HepG2 (cell line): Measurements from ENCODE around the gene LTA4H. TPM values are rescaled to one million over a fixed set of nuclear protein-coding genes. Genes with fewer than 3 reads are reported as not detected.

ENCODE experiments used
- AHDC1 ChIP-seq: sonication (generic); formaldehyde crosslinking; IDR thresholded peaks from 2 replicates; pipeline ENCODE4 v1.5.1; 2020; ENCODE audit warnings: mild to moderate bottlenecking, missing genetic modification reagents, borderline replicate concordance
- BCL3 ChIP-seq: sonication (generic); formaldehyde crosslinking; IDR thresholded peaks from 2 replicates; pipeline ENCODE4 v1.5.1; 2020; ENCODE audit warnings: mild to moderate bottlenecking, missing genetic modification reagents, moderate library complexity
- DBP ChIP-seq: sonication (generic); formaldehyde crosslinking; IDR thresholded peaks from 2 replicates; pipeline ENCODE4 v1.4.0; 2020; ENCODE audit warnings: missing genetic modification reagents; ENCODE audit errors: not compliant biosample characterization
- FOXA3 ChIP-seq: IDR thresholded peaks from 2 replicates; pipeline ENCODE4 v1.6.1; 2016; ENCODE audit warnings: missing genetic modification reagents, missing compliant biosample characterization
- HCFC1 ChIP-seq: fragments of 150-350 bp; IDR thresholded peaks from 2 replicates; pipeline ENCODE4 v1.6.1; 2014; ENCODE audit warnings: low read depth, low read length
- HDAC6 ChIP-seq: fragments of 200-600 bp; sonication (generic); IDR thresholded peaks from 2 replicates; pipeline ENCODE4 v1.7.0; 2017; ENCODE audit warnings: mild to moderate bottlenecking, antibody characterized with exemption, low read length, low read depth
- HMGXB3 ChIP-seq: sonication (generic); formaldehyde crosslinking; IDR thresholded peaks from 2 replicates; pipeline ENCODE4 v1.4.0; 2020; ENCODE audit warnings: missing genetic modification reagents, borderline replicate concordance
- KLF9 ChIP-seq: IDR thresholded peaks from 2 replicates; pipeline ENCODE4 v1.6.1; 2016; ENCODE audit warnings: low read depth
- NFIB ChIP-seq: sonication (generic); formaldehyde crosslinking; IDR thresholded peaks from 2 replicates; pipeline ENCODE4 v1.9.0; 2021; ENCODE audit warnings: missing genetic modification reagents, mild to moderate bottlenecking, borderline replicate concordance
- SAP130 ChIP-seq: IDR thresholded peaks from 2 replicates; pipeline ENCODE4 v1.6.1; 2016; ENCODE audit warnings: low read depth
- ZFX ChIP-seq: sonication (generic); formaldehyde crosslinking; IDR thresholded peaks from 2 replicates; pipeline ENCODE4 v1.4.0; 2020; ENCODE audit warnings: mild to moderate bottlenecking, low read depth, missing genetic modification reagents, moderate library complexity
- ZNF30 ChIP-seq: sonication (generic); formaldehyde crosslinking; IDR thresholded peaks from 2 replicates; pipeline ENCODE4 v1.5.0; 2020; ENCODE audit warnings: mild to moderate bottlenecking, missing genetic modification reagents
- ZNF431 ChIP-seq: sonication (generic); formaldehyde crosslinking; IDR thresholded peaks from 2 replicates; pipeline ENCODE4 v1.9.0; 2022; ENCODE audit warnings: missing genetic modification reagents, low read depth, mild to moderate bottlenecking, borderline replicate concordance
- ZNF451 ChIP-seq: sonication (generic); formaldehyde crosslinking; IDR thresholded peaks from 2 replicates; pipeline ENCODE4 v1.5.0; 2020; ENCODE audit warnings: mild to moderate bottlenecking, missing genetic modification reagents
- ZNF598 ChIP-seq: sonication (generic); formaldehyde crosslinking; IDR thresholded peaks from 2 replicates; pipeline ENCODE4 v1.5.1; 2020; ENCODE audit warnings: mild to moderate bottlenecking, missing genetic modification reagents, borderline replicate concordance
- polyA plus RNA-seq, 8 experiments: library from polyadenylated mRNA; depleted of rRNA in 3 of 8; stranded (reverse) in 7 of 8; unstranded in 1 of 8; fragments of >200 nt; fragmentation: Illumina TruSeq in 4 of 8; extraction: Trizol in 4 of 8; gene quantifications; 2 replicates each; pipeline versions ENCODE4 v1.2.1 to v1.2.3, GENCODE V29; 2011 to 2016; ENCODE audit warnings: low read depth in 4 of 8, missing spikeins in 1 of 8, mixed read lengths in 1 of 8; ENCODE audit not compliant: insufficient read depth in 1 of 8
- total RNA-seq, 5 experiments: library from RNA; depleted of rRNA; stranded (reverse); fragments of >200 nt; fragmentation: Illumina TruSeq; extraction: Trizol; gene quantifications; 2 replicates each; pipeline ENCODE4 v1.2.3, GENCODE V29; 2016; ENCODE audit warnings: low read depth in 1 of 5

LTA4H gene
- total and polyA plus RNA-seq, 2 of the 13 experiments (the other 11 are each of a cell fraction or from before 2014, with no cell fraction given): 87.5 to 90.4 TPM

GRCh38 chr12:96048393-96048969 is 13.1 kb upstream of the LTA4H start (continued):
- TF ChIP-seq HDAC6 (no peak), KLF9 (CRISPR knock-in tag) (no peak), ZNF30 (CRISPR knock-in tag) (no peak), ZNF451 (CRISPR knock-in tag) (no peak), ZFX (CRISPR knock-in tag) (no peak), BCL3 (no peak), HCFC1 (no peak), SAP130 (peak; percentile 50; the same call in 1 of the 2 replicates), NFIB (CRISPR knock-in tag) (no peak), FOXA3 (CRISPR knock-in tag) (peak; percentile 95), ZNF431 (CRISPR knock-in tag) (no peak), ZNF598 (CRISPR knock-in tag) (no peak), AHDC1 (CRISPR knock-in tag) (peak; percentile 43; the same call in 1 of the 2 replicates), HMGXB3 (CRISPR knock-in tag) (no peak), DBP (CRISPR knock-in tag) (no peak)
